Neural progenitor cell (in vitro differentiated cells): Measurements from ENCODE around the gene NEURL1.

Experiments
- CTCF ChIP-seq: fragments of 200-600 bp; sonication (generic); IDR thresholded peaks from 2 replicates; pipeline ENCODE4 v1.5.1; 2017; ENCODE audit warnings: antibody characterized with exemption, mild to moderate bottlenecking
- EZH2 ChIP-seq: fragments of 200-600 bp; sonication (generic); IDR thresholded peaks from 2 replicates; pipeline ENCODE4 v1.6.1; 2017; ENCODE audit warnings: antibody characterized with exemption, mild to moderate bottlenecking, moderate library complexity

GRCh38 chr10:103553743-103554487 is 60.4 kb downstream of the NEURL1 start:
- TF ChIP-seq EZH2: no peak
- TF ChIP-seq CTCF: no peak
